Measurements from ENCODE around the gene ARF4. TPM values are rescaled to one million over a fixed set of nuclear protein-coding genes. Genes with fewer than 3 reads are reported as not detected.
A peak's percentile ranks its signal among the peaks of the same experiment; 100 is the strongest.
"Not testable (repeated sequence)": the region's sequence is repeated elsewhere in the genome, so short reads cannot be mapped to it uniquely, and the experiment has no call there.

ARF4 gene
- total RNA-seq (10 to 100 TPM; 88.1 to 96.9 (median 89.3) TPM), polyA plus RNA-seq (100 to 1,000 TPM; 162 to 290 (median 168) TPM)

DNA sequence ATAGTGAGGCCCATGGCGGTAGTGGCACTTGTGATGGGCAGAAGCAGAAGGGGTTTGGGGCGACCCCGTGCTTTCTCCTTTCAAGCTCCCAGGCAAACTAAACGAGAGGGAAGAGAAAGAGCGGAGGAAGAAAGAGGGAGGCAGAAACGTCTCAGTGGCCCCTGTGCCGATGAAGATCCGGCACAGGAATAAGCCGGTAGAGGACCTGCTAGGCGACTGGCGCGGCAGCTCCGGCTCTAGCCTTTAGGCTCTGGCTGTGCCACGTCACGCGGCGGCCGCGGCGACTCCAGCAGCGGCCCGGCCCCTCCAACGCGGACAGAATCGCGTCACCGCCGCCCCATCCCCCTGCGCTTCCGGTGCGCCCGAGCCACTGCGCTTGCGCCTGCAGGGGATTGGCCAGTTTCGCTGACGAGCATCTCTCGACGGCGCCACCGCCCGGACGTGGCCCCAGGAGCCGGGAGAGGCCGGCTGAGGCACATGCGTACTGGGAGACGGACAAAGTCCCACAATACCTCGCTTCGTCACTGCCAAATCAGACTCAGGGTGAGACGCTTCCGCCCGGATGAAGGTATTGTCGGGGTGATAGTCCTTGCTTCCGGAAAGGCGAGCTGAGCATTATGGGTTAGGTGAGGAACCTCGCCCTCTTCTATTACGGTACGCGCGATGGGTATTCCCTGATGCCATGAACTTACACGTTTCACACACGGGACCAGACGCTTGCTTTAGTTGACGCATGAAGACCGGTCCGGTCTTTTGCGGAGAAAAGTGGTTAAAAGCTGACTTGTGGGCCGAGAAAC lies at the start of gene ARF4:
Gene ARF4 (minus strand): TSS at position 218 of the 797 bp plus-strand sequence. CDS start 204 bp downstream, at position 14.
- H3K27ac ChIP-seq, result peak within 1 kb of the TSS; percentile 94 to 99 (median 98)
- no peaks in the 10 kb centered on the region for H3K27me3 ChIP-seq
- TF ChIP-seq POLR2A (IDR thresholded peaks at IDR 0.05) (peak; percentile 99), POLR2AphosphoS5 (IDR thresholded peaks at IDR 0.05) (peak; percentile 98 to 100 (median 99)), EP300 (IDR thresholded peaks at IDR 0.05) (peak in 2 of 4 donors; percentile 58 to 86)
- TF ChIP-seq, protein P1, sequence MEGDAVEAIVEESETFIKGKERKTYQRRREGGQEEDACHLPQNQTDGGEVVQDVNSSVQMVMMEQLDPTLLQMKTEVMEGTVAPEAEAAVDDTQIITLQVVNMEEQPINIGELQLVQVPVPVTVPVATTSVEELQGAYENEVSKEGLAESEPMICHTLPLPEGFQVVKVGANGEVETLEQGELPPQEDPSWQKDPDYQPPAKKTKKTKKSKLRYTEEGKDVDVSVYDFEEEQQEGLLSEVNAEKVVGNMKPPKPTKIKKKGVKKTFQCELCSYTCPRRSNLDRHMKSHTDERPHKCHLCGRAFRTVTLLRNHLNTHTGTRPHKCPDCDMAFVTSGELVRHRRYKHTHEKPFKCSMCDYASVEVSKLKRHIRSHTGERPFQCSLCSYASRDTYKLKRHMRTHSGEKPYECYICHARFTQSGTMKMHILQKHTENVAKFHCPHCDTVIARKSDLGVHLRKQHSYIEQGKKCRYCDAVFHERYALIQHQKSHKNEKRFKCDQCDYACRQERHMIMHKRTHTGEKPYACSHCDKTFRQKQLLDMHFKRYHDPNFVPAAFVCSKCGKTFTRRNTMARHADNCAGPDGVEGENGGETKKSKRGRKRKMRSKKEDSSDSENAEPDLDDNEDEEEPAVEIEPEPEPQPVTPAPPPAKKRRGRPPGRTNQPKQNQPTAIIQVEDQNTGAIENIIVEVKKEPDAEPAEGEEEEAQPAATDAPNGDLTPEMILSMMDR (IDR thresholded peaks at IDR 0.05), result no peak
- no peaks in the 10 kb centered on the region for H3K36me3 ChIP-seq
- intact Hi-C loops (cut with DNase I), result loop anchor here (1.0 to 5.0 kb wide), 4 partner anchors 42 to 430 kb away; partner anchors contain the start of genes DENND6A, IL17RD and SLMAP
- 0 to 1% methylated on average over 67 of the region's 67 CpGs for WGBS, 2 donors
- peak; percentile 100 for DNase-seq
- peak within 1 kb of the TSS; percentile 77 to 85 (median 79) for H3K4me3 ChIP-seq
- H3K9me3 ChIP-seq, result no peaks in the 10 kb centered on the region
- H3K4me1 ChIP-seq, result peaks cover 0 to 50% (median 45%) of the 10 kb centered on the region in 4 donors

DNA sequence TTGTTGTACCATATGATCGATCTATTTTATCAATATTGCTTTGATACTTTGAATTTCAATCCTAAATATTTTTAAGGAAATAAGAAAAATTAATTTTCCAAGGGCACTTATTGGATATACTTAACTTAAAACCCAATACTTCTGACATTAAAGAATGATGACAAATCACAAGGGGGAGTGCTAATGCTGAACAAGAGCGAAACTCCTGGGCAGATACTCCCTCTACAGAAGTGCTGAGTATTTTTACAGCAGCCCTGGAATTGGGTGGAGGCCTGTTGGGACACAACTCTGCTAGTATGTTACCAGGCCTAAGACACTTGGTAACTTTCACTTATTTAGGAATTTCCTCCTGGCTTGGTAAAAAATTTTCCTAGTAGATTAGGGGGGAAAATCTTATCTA lies 49.6 kb upstream of the ARF4 start:
- no peak for DNase-seq
- intact Hi-C loops (cut with DNase I), result no loop called here
- no peak for TF ChIP-seq POLR2A (IDR thresholded peaks at IDR 0.05)
- TF ChIP-seq POLR2AphosphoS5 (IDR thresholded peaks at IDR 0.05), result no peak
- TF ChIP-seq EP300 (IDR thresholded peaks at IDR 0.05), result no peak
- TF ChIP-seq, protein P1 (IDR thresholded peaks at IDR 0.05), result no peak
- Histone ChIP-seq H3K27me3 (no peaks in the 10 kb centered on the region), H3K9me3 (peaks cover 0 to 3% (median 0%) of the 10 kb centered on the region in 4 donors), H3K4me3 (no peak overlapping the region), H3K4me1 (no peaks in the 10 kb centered on the region), H3K27ac (no peak overlapping the region), H3K36me3 (peaks cover 3 to 67% (median 19%) of the 10 kb centered on the region in 4 donors)
- 89 to 93% methylated on average over 2 of the region's 2 CpGs for WGBS, 2 donors

DNA sequence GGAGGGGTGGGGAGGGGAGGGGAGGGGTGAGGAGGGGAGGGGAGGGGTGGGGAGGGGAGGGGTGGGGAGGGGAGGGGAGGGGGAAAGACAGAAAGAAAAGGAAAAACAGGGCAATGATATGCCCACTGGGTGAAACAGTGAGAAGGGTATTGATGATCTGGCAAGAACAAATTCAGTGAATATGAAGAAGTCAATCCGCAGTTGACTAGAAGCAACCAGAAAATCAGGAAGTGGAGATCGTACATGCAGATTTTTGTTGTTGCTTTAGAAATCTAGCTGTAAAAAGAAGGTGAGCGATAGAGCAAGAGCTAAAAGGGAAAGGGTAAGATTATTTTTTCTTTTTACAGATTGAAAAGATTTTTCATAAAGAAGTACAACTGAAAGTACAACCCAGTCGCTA lies 47.6 kb upstream of the ARF4 start:
- no peak for DNase-seq
- Histone ChIP-seq H3K4me3 (no peak overlapping the region), H3K36me3 (peaks cover 10 to 68% (median 26%) of the 10 kb centered on the region in 4 donors), H3K9me3 (peaks cover 0 to 3% (median 0%) of the 10 kb centered on the region in 4 donors), H3K27ac (no peak overlapping the region), H3K27me3 (no peaks in the 10 kb centered on the region), H3K4me1 (no peaks in the 10 kb centered on the region)
- TF ChIP-seq POLR2AphosphoS5 (IDR thresholded peaks at IDR 0.05) (no peak), POLR2A (IDR thresholded peaks at IDR 0.05) (no peak), EP300 (IDR thresholded peaks at IDR 0.05) (no peak)
- TF ChIP-seq, protein P1 (IDR thresholded peaks at IDR 0.05), result no peak
- intact Hi-C loops (cut with DNase I), result no loop called here
- 93% methylated on average over 4 of the region's 4 CpGs for WGBS, 2 donors

DNA sequence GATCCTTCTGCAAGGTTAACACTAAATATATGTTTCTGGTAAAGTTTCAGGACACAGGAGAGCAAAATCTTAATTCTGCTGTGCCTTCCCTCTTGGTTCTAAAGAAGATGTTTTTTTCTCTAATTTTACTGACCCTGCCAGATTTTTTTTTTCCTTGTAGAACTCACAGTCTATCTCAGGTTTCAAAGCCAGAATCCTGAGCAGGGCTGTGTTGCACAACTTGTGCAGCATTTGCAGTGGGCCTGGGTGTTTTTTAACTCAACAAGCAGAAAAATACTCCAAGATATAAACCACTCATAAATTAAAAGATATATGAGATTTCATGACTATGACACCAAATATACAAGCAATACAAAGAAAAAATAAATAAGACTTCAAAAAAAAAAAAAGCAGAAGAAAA lies 40.2 kb upstream of the ARF4 start:
- Histone ChIP-seq H3K36me3 (peaks cover 7 to 96% (median 39%) of the 10 kb centered on the region in 4 donors), H3K9me3 (no peaks in the 10 kb centered on the region), H3K4me3 (no peak overlapping the region), H3K27ac (no peak overlapping the region), H3K4me1 (no peaks in the 10 kb centered on the region), H3K27me3 (no peaks in the 10 kb centered on the region)
- intact Hi-C loops (cut with DNase I), result no loop called here
- TF ChIP-seq EP300 (IDR thresholded peaks at IDR 0.05) (no peak), POLR2AphosphoS5 (IDR thresholded peaks at IDR 0.05) (no peak)
- TF ChIP-seq, protein P1 (IDR thresholded peaks at IDR 0.05), result no peak
- no peak for DNase-seq

DNA sequence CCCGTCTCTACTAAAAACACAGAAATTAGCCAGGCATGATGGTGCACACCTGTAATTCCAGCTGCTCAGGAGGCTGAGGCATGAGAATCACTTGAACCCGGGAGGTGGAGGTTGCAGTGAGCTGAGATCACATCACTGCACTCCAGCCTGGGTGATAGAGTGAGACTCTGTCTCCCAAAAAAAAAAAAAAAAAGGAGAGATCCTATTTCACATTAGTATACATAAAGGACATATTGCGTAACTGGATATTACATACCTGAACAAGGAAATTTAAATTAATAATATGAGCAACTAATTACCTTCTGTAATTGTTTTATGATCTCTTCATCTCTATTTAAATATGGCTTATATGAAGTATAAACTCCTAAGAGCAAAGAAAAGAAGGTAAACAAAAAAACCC lies 37.1 kb upstream of the ARF4 start:
- DNase-seq; H3K4me1 ChIP-seq; H3K27me3 ChIP-seq; intact Hi-C loops (cut with DNase I); H3K9me3 ChIP-seq; H3K4me3 ChIP-seq; H3K27ac ChIP-seq: not testable (repeated sequence)
- H3K36me3 ChIP-seq, result peaks cover 7 to 95% (median 46%) of the 10 kb centered on the region in 4 donors
- 96 to 98% methylated on average over 3 of the region's 3 CpGs for WGBS, 2 donors
